Endothelial cell of umbilical vein (primary cell): ENCODE data around the gene DNAJB13. TPM values are rescaled to one million over a fixed set of nuclear protein-coding genes. Genes with fewer than 3 reads are reported as not detected.

ENCODE experiments used
- BruUV-seq: library from RNA; stranded (reverse); fragments of 400-500 nt; replicated peaks from 2 replicates; lab custom pipeline; 2021; lab: Mats Ljungman, UMichigan
- CTCF ChIA-PET: fragments of 300-600, 350-600 bp; sonication (Branson Sonifier 250); formaldehyde crosslinking; loops from one replicate; lab custom pipeline; 2021; ENCODE audit warnings: antibody characterized with exemption, inconsistent platforms; lab: Charles Lee
- POLR2A ChIA-PET: fragments of 300-600, 350-600 bp; sonication (Branson Sonifier 250); formaldehyde crosslinking; loops from one replicate; lab custom pipeline; 2021; ENCODE audit warnings: antibody characterized with exemption, inconsistent platforms; lab: Charles Lee
- DNase-seq: peaks from one replicate; pipeline ENCODE4 v3.0.0-alpha.2; 2011; ENCODE audit warnings: low read depth, low spot score
- FAIRE-seq: peaks from 2 replicates; lab custom pipeline; 2011; peaks lifted over from hg19 to GRCh38; lab: Jason Lieb, UNC
- H2AFZ ChIP-seq: 2 replicates; pipeline ENCODE4 v1.6.0; 2012; ENCODE audit warnings: low read depth, low read length, control low read depth, inconsistent platforms
- H3K27ac ChIP-seq: 2 replicates; pipeline ENCODE4 v1.5.1; 2011; ENCODE audit warnings: low read depth, mild to moderate bottlenecking, control low read depth, low read length, moderate library complexity; ENCODE audit not compliant: insufficient read depth
- H3K27me3 ChIP-seq, 2 experiments: 2 replicates each; pipeline versions ENCODE4 v1.6.0 to v1.6.1; 2011; ENCODE audit warnings: low read length in 2 of 2, mixed read lengths in 1 of 2; ENCODE audit not compliant: control insufficient read depth in 2 of 2, insufficient read depth in 2 of 2
- H3K36me3 ChIP-seq, 2 experiments: 2 replicates in 1 of 2; 3 replicates in 1 of 2; pipeline ENCODE4 v1.5.1; 2011; ENCODE audit warnings: low read length in 2 of 2, mild to moderate bottlenecking in 1 of 2, moderate library complexity in 1 of 2; ENCODE audit not compliant: control insufficient read depth in 2 of 2, insufficient read depth in 2 of 2; ENCODE audit errors: extremely low read depth in 1 of 2
- H3K4me1 ChIP-seq: 3 replicates; pipeline ENCODE4 v1.5.1; 2011; ENCODE audit warnings: mild to moderate bottlenecking, low read length; ENCODE audit not compliant: control insufficient read depth, insufficient read depth; ENCODE audit errors: extremely low read depth
- H3K4me2 ChIP-seq: 2 replicates; pipeline ENCODE4 v1.6.1; 2011; ENCODE audit warnings: low read length, control low read depth, mixed read lengths; ENCODE audit not compliant: insufficient read depth
- H3K4me3 ChIP-seq, 3 experiments: fragments of 200-600 bp in 1 of 3; sonication (generic), shearing (Covaris generic) in 1 of 3; replicated peaks in 1 of 3; 2 replicates each; pipeline ENCODE4 v1.5.1; 2011 to 2016; ENCODE audit warnings: control low read depth in 3 of 3, low read length in 3 of 3, mild to moderate bottlenecking in 2 of 3, inconsistent platforms in 1 of 3, low read depth in 1 of 3, moderate library complexity in 1 of 3; ENCODE audit not compliant: insufficient read depth in 1 of 3
- H3K79me2 ChIP-seq: 2 replicates; pipeline ENCODE4 v1.6.0; 2012; ENCODE audit warnings: low read length, inconsistent platforms; ENCODE audit not compliant: control insufficient read depth, insufficient read depth
- H3K9ac ChIP-seq: replicated peaks from 2 replicates; pipeline ENCODE3; 2011; ENCODE audit warnings: low read length, control low read depth; ENCODE audit not compliant: insufficient read depth; ENCODE audit errors: extremely low read depth
- H3K9me1 ChIP-seq: replicated peaks from 3 replicates; pipeline ENCODE4 v1.6.0; 2011; ENCODE audit warnings: mild to moderate bottlenecking, low read length; ENCODE audit not compliant: control insufficient read depth, insufficient read depth; ENCODE audit errors: extremely low read depth
- H3K9me3 ChIP-seq: replicated peaks from 2 replicates; pipeline ENCODE4 v1.5.1; 2012; ENCODE audit warnings: low read length, inconsistent platforms; ENCODE audit not compliant: control insufficient read depth, insufficient read depth
- H4K20me1 ChIP-seq: replicated peaks from 2 replicates; pipeline ENCODE3; 2011; ENCODE audit warnings: mild to moderate bottlenecking, low read length; ENCODE audit not compliant: control insufficient read depth, insufficient read depth; ENCODE audit errors: extremely low read depth
- CTCF ChIP-seq, 2 donors: IDR thresholded peaks; 1 replicate in 1 of 2; 2 replicates in 1 of 2; pipeline ENCODE4 v1.5.1; 2011; ENCODE audit warnings: low read length in 2 of 2, mild to moderate bottlenecking in 2 of 2, moderate library complexity in 2 of 2, control low read depth in 1 of 2, inconsistent platforms in 1 of 2, low read depth in 1 of 2; ENCODE audit not compliant: insufficient read depth in 1 of 2; ENCODE audit errors: extremely low read depth in 1 of 2
- EZH2 ChIP-seq: IDR thresholded peaks from 2 replicates; pipeline ENCODE4 v1.6.1; 2012; ENCODE audit warnings: borderline replicate concordance, low read depth, mild to moderate bottlenecking, moderate library complexity, low read length, inconsistent platforms; ENCODE audit not compliant: severe bottlenecking
- FOS ChIP-seq: IDR thresholded peaks from 2 replicates; pipeline ENCODE4 v1.6.1; 2011; ENCODE audit warnings: mild to moderate bottlenecking, low read length, moderate library complexity, borderline replicate concordance; ENCODE audit not compliant: insufficient read depth
- GATA2 ChIP-seq: IDR thresholded peaks from 2 replicates; pipeline ENCODE4 v1.7.0; 2011; ENCODE audit warnings: low read depth, mild to moderate bottlenecking, moderate library complexity, mixed read lengths, low read length; ENCODE audit not compliant: insufficient read length, insufficient read depth
- JUN ChIP-seq: IDR thresholded peaks from 2 replicates; pipeline ENCODE4 v1.6.1; 2011; ENCODE audit warnings: borderline replicate concordance, low read depth; ENCODE audit not compliant: insufficient read length, insufficient read depth
- MAX ChIP-seq: IDR thresholded peaks from 2 replicates; pipeline ENCODE4 v1.6.1; 2011; ENCODE audit not compliant: insufficient read depth, insufficient read length
- MYC ChIP-seq: IDR thresholded peaks from one replicate; pipeline ENCODE4 v1.6.1; 2011; ENCODE audit warnings: mild to moderate bottlenecking, low read depth, low read length
- POLR2A ChIP-seq: IDR thresholded peaks from 2 replicates; pipeline ENCODE4 v1.6.1; 2012; ENCODE audit warnings: low read depth, mild to moderate bottlenecking, control low read depth, low read length
- POLR2AphosphoS5 ChIP-seq: IDR thresholded peaks from 2 replicates; pipeline ENCODE4 v1.6.1; 2012; ENCODE audit warnings: low read depth, mild to moderate bottlenecking, control low read depth, low read length, moderate library complexity; ENCODE audit not compliant: insufficient read depth
- dilution Hi-C: fragments of 300-500 bp; cut with MboI; formaldehyde crosslinking; loops from one replicate; pipeline ENCODE4 v1.15.0; 2019; ENCODE audit warnings: low sequenced_read_pairs; ENCODE audit not compliant: extremely low pct_ligation_motif_present
- intact Hi-C: fragments of 100-400 bp; cut with micrococcal nuclease; formaldehyde crosslinking; loops from one replicate; pipeline ENCODE4 v1.10.0; 2022
- polyA plus RNA-seq, 4 experiments: library from polyadenylated mRNA; depleted of rRNA in 3 of 4; stranded (reverse) in 3 of 4; unstranded in 1 of 4; fragments of >200 nt; gene quantifications; 2 replicates each; pipeline versions ENCODE4 v1.2.1 to v1.2.3, GENCODE V29; 2011 to 2012; ENCODE audit warnings: missing spikeins in 1 of 4
- total RNA-seq: library from RNA; stranded (reverse); gene quantifications from 2 replicates; pipeline ENCODE4 v1.2.3, GENCODE V29; 2021

Gene DNAJB13
- total and polyA plus RNA-seq, 2 donors (not counting 3 experiments of a cell fraction or from before 2014, with no cell fraction given) = 0.07 to 0.46 TPM

GRCh38 chr11:73990730-73991129 lies 39.9 kb downstream of the DNAJB13 start:
- TF ChIP-seq FOS (no peak), JUN (no peak), MAX (no peak), EZH2 (no peak), GATA2 (no peak), CTCF (IDR thresholded peaks at IDR 0.05; ENCODE audit: extremely low read depth in 1 of 2, insufficient read depth in 1 of 2, low read depth in 1 of 2, low read length in 2 of 2) (no peak), POLR2AphosphoS5 (no peak), MYC (no peak), POLR2A (no peak)
- Histone ChIP-seq H3K36me3 (no peaks in the 10 kb centered on the region), H3K4me2 (no peak overlapping the region), H2AFZ (no peak overlapping the region), H3K27me3 (peaks cover 0 to 3% of the 10 kb centered on the region in 2 experiments), H3K9me3 (no peaks in the 10 kb centered on the region), H3K4me1 (no peaks in the 10 kb centered on the region), H3K9ac (no peak overlapping the region), H3K9me1 (no peaks in the 10 kb centered on the region), H3K27ac (no peak overlapping the region), H3K79me2 (no peaks in the 10 kb centered on the region), H3K4me3 (no peak overlapping the region), H4K20me1 (no peaks in the 10 kb centered on the region)
- BruUV-seq = no TSS peak
- no peak for DNase-seq
- CTCF ChIA-PET = no interaction called here
- POLR2A ChIA-PET = no interaction called here
- dilution Hi-C loops (no loop called here), intact Hi-C loops (no loop called here)
- no peak for FAIRE-seq
